ENCODE results near the gene RAPGEF1. TPM values are rescaled to one million over a fixed set of nuclear protein-coding genes. Genes with fewer than 3 reads are reported as not detected.

RAPGEF1 gene
- total and polyA plus RNA-seq, 2 experiments from 2014 or later = 3.3 to 24.1 TPM

DNA sequence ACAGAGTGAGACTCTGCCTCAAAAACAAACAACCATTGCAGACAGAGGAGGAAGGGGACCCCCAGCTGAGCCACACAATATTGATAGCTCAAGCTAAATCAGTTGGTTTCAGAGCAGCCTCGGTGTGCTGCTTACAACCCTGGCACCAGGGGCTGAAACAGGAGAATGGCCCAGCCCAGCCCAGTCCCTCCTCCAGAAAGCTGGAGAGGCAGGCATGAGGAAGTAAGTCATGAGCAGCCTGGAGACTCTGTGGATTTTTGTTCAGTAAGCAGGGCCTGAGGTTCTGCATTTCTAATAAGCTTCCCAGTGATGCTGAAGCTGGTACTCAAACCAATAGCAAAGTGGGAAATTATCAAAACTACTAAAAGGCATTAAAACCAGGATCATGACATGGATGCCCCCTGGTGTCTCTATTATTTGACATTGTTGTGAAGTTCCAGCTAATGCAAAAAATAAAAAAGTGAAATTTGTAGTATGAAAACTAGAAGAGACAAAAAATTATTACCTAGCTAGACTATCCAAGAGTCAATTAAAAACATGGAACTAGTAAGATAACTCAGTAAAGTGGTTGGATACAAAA is 180.4 kb downstream of the RAPGEF1 start:
- no peaks in the 10 kb centered on the region for H3K4me1 ChIP-seq (ENCODE audit: insufficient read depth)
- no peak overlapping the region for H2AFZ ChIP-seq
- H3F3A ChIP-seq (ENCODE audit: insufficient read depth) = no peaks in the 10 kb centered on the region
- in situ Hi-C loops (cut with MboI) = no loop called here
- H3K9me2 ChIP-seq (ENCODE audit: insufficient read depth) = no peaks in the 10 kb centered on the region
- 0 out of 2 replicates have a peak, but pooled peaks cover 6% of the 10 kb centered on the region for H3K27me3 ChIP-seq (replicated peaks; ENCODE audit: insufficient read depth)
- no peaks in the 10 kb centered on the region for H4K20me1 ChIP-seq (ENCODE audit: insufficient read depth)
- no peaks in the 10 kb centered on the region for H3K9me3 ChIP-seq (ENCODE audit: low read depth)
- H3K36me3 ChIP-seq (ENCODE audit: low read depth) = no peaks in the 10 kb centered on the region
- DNase-seq = no peak
- no peak overlapping the region for H3K4me2 ChIP-seq (ENCODE audit: unreplicated experiment)
- no peak overlapping the region for H3K4me3 ChIP-seq
- WGBS, 2 experiments (ENCODE audit: low coverage in 1 of 2, low lambda C conversion rate in 2 of 2, missing lambda C conversion rate in 2 of 2) = 100% methylated on average over 1 of the region's 1 CpG
- H3K9ac ChIP-seq = no peak overlapping the region
- TF ChIP-seq EZH2 (IDR thresholded peaks at IDR 0.05; ENCODE audit: insufficient read depth, poor library complexity, severe bottlenecking) (no peak), EZH2phosphoT487 (IDR thresholded peaks at IDR 0.05; ENCODE audit: insufficient read depth, low read depth) (no peak)
- H3K79me2 ChIP-seq (ENCODE audit: insufficient read depth) = no peaks in the 10 kb centered on the region
- no peak overlapping the region for H3K27ac ChIP-seq

GRCh38 chr9:131557855-131558548 is 181.9 kb downstream of the RAPGEF1 start:
- no peak overlapping the region for H3K27ac ChIP-seq
- H3K9me3 ChIP-seq (ENCODE audit: low read depth) = no peaks in the 10 kb centered on the region
- TF ChIP-seq EZH2 (IDR thresholded peaks at IDR 0.05; ENCODE audit: insufficient read depth, poor library complexity, severe bottlenecking) (no peak), EZH2phosphoT487 (IDR thresholded peaks at IDR 0.05; ENCODE audit: insufficient read depth, low read depth) (no peak)
- WGBS, 2 experiments (ENCODE audit: low coverage in 1 of 2, low lambda C conversion rate in 2 of 2, missing lambda C conversion rate in 2 of 2) = 90 to 91% methylated on average over 23 to 25 of the region's 25 CpGs
- H4K20me1 ChIP-seq (ENCODE audit: insufficient read depth) = no peaks in the 10 kb centered on the region
- H3K36me3 ChIP-seq (ENCODE audit: low read depth) = no peaks in the 10 kb centered on the region
- no peak overlapping the region for H3K9ac ChIP-seq
- 0 out of 2 replicates have a peak, but pooled peaks cover 6% of the 10 kb centered on the region for H3K27me3 ChIP-seq (replicated peaks; ENCODE audit: insufficient read depth)
- no peak overlapping the region for H3K4me2 ChIP-seq (ENCODE audit: unreplicated experiment)
- no peak overlapping the region for H3K4me3 ChIP-seq
- no peaks in the 10 kb centered on the region for H3K9me2 ChIP-seq (ENCODE audit: insufficient read depth)
- H3K79me2 ChIP-seq (ENCODE audit: insufficient read depth) = no peaks in the 10 kb centered on the region
- H2AFZ ChIP-seq = no peak overlapping the region
- no peaks in the 10 kb centered on the region for H3F3A ChIP-seq (ENCODE audit: insufficient read depth)
- in situ Hi-C loops (cut with MboI) = no loop called here
- DNase-seq = no peak
- no peaks in the 10 kb centered on the region for H3K4me1 ChIP-seq (ENCODE audit: insufficient read depth)

- H3K4me2 ChIP-seq (ENCODE audit: unreplicated experiment) = no peak overlapping the region
- in situ Hi-C loops (cut with MboI) = no loop called here
- TF ChIP-seq EZH2 (IDR thresholded peaks at IDR 0.05; ENCODE audit: insufficient read depth, poor library complexity, severe bottlenecking) (no peak), EZH2phosphoT487 (IDR thresholded peaks at IDR 0.05; ENCODE audit: insufficient read depth, low read depth) (no peak)
- WGBS, 2 experiments (ENCODE audit: low coverage in 1 of 2, low lambda C conversion rate in 2 of 2, missing lambda C conversion rate in 2 of 2) = 84 to 92% methylated on average over 15 of the region's 15 CpGs
- H3K27me3 ChIP-seq (replicated peaks; ENCODE audit: insufficient read depth) = 0 out of 2 replicates have a peak, but pooled peaks cover 6% of the 10 kb centered on the region
- H2AFZ ChIP-seq = no peak overlapping the region
- H3K9ac ChIP-seq = no peak overlapping the region
- H3K4me1 ChIP-seq (ENCODE audit: insufficient read depth) = no peaks in the 10 kb centered on the region
- no peaks in the 10 kb centered on the region for H3K79me2 ChIP-seq (ENCODE audit: insufficient read depth)
- no peaks in the 10 kb centered on the region for H3K9me2 ChIP-seq (ENCODE audit: insufficient read depth)
- no peak for DNase-seq
- H3K27ac ChIP-seq = no peak overlapping the region
- no peaks in the 10 kb centered on the region for H3K36me3 ChIP-seq (ENCODE audit: low read depth)
- no peaks in the 10 kb centered on the region for H3K9me3 ChIP-seq (ENCODE audit: low read depth)
- H3F3A ChIP-seq (ENCODE audit: insufficient read depth) = no peaks in the 10 kb centered on the region
- H3K4me3 ChIP-seq = no peak overlapping the region
- no peaks in the 10 kb centered on the region for H4K20me1 ChIP-seq (ENCODE audit: insufficient read depth)
Observed at GRCh38 chr9:131555841-131556673, 183.8 kb downstream of the RAPGEF1 start.

GRCh38 chr9:131554843-131555351 is 185.0 kb downstream of the RAPGEF1 start:
- H4K20me1 ChIP-seq (ENCODE audit: insufficient read depth) = no peaks in the 10 kb centered on the region
- TF ChIP-seq EZH2phosphoT487 (IDR thresholded peaks at IDR 0.05; ENCODE audit: insufficient read depth, low read depth) (no peak), EZH2 (IDR thresholded peaks at IDR 0.05; ENCODE audit: insufficient read depth, poor library complexity, severe bottlenecking) (no peak)
- H3K4me1 ChIP-seq (ENCODE audit: insufficient read depth) = no peaks in the 10 kb centered on the region
- no peak overlapping the region for H3K27ac ChIP-seq
- H3F3A ChIP-seq (ENCODE audit: insufficient read depth) = no peaks in the 10 kb centered on the region
- no peak overlapping the region for H3K4me2 ChIP-seq (ENCODE audit: unreplicated experiment)
- H3K27me3 ChIP-seq (replicated peaks; ENCODE audit: insufficient read depth) = 0 out of 2 replicates have a peak, but pooled peaks cover 6% of the 10 kb centered on the region
- no peak overlapping the region for H3K4me3 ChIP-seq
- WGBS, 2 experiments (ENCODE audit: low coverage in 1 of 2, low lambda C conversion rate in 2 of 2, missing lambda C conversion rate in 2 of 2) = 25 to 31% methylated on average over 25 to 39 of the region's 54 CpGs
- no peaks in the 10 kb centered on the region for H3K36me3 ChIP-seq (ENCODE audit: low read depth)
- DNase-seq = no peak
- in situ Hi-C loops (cut with MboI) = no loop called here
- no peaks in the 10 kb centered on the region for H3K9me3 ChIP-seq (ENCODE audit: low read depth)
- no peak overlapping the region for H3K9ac ChIP-seq
- no peaks in the 10 kb centered on the region for H3K9me2 ChIP-seq (ENCODE audit: insufficient read depth)
- H2AFZ ChIP-seq = no peak overlapping the region
- H3K79me2 ChIP-seq (ENCODE audit: insufficient read depth) = no peaks in the 10 kb centered on the region
